Fibroblast of upper back skin (primary cell): ENCODE results near the gene DUSP21.
"Not testable (repeated sequence)": the region's sequence is repeated elsewhere in the genome, so short reads cannot be mapped to it uniquely, and the experiment has no call there.

ENCODE experiments used
- DNase-seq: peaks from one replicate; pipeline ENCODE4 v3.0.0-alpha.2; 2013

Gene DUSP21

DNA sequence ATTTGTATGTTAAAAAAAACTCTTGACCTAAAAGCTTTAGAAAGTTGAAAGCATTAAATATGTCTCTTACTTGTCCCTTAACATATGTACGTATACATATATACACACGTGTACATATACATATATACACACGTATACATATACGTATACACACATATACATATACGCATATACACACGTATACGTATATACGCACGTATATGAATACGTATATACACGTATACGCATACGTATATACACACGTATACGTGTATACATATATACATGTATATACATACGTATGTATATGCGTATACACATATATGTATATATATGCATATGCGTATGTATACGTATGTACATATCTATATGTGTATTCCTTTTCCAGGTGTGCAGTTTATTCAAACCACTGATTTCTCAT lies 32.9 kb downstream of the DUSP21 start:
- DNase-seq: no peak

DNA sequence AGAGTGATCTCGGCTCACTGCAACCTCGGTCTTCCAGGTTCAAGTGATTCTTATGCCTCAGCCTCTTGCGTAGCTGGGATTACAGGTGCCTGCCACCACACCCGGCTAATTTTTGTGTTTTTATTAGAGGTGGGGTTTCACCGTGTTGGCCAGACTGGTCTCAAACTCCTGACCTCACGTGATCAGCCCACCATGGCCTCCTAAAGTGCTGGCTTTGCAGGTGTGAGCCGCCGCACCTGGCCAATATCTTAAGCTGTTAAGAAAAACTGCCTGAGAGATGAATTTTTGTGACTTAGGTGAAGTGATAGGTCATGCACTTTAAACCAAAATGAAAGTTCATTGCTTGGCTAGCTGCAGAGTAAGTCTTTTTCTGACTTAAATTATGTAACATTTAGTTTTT lies 35.0 kb downstream of the DUSP21 start:
- no peak for DNase-seq

DNA sequence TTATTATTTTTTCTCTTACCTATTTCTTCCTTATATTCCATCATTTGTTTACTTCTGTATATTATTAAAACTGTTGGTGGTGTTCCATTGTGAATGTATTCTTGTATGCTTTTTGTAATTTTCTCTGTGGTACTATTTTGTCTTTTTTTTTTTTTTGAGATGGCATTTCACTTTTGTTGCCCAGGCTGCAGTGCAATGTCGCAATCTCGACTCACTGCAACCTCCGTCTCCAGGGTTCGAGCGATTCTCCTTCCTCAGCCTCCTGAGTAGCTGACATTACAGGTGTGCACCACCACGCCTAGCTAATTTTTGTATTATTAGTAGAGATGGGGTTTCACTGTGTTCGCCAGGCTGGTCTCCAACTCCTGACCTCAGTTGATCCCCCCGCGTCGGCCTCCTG lies 37.7 kb downstream of the DUSP21 start:
- no peak for DNase-seq

DNA sequence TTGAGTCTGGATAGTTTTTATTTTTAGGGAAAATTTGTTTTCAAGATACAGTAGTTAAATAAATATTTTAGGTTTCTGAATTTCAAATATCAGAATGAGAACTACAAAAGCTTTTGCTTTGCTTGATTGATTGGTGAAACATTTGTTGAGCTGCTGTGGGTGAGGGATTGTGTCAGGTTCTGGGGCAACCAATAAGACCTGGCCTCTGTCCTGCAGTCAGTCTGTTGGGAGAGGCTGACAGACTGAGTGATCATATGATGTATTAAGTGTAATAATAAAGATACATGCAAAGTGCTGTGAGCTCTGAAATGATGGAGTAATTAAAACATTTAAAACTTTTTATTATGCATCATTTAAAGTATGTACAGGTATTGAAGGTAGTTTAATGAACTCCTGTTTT lies 38.8 kb downstream of the DUSP21 start:
- DNase-seq: no peak

GRCh38 chrX:44884944-44885343 lies 41.1 kb downstream of the DUSP21 start:
- DNase-seq: no peak

DNA sequence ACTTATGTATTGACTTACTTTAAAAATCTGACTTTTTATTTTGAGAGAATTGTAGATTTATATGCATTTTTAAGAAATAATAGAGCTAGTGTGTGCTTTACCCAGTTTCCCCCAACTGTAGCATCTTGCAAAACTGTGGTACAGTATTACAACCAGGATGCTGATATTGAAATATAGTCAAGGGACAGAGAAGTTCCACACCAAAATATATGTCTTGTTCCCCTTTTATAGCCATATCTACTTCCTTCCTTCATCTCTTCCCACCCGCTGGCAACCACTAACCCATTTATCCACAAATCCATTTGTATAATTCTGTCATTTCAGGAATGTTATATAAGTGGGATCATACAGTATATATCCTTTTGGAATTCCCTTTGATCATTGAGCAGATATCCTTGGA lies 46.0 kb downstream of the DUSP21 start:
- DNase-seq: no peak

DNA sequence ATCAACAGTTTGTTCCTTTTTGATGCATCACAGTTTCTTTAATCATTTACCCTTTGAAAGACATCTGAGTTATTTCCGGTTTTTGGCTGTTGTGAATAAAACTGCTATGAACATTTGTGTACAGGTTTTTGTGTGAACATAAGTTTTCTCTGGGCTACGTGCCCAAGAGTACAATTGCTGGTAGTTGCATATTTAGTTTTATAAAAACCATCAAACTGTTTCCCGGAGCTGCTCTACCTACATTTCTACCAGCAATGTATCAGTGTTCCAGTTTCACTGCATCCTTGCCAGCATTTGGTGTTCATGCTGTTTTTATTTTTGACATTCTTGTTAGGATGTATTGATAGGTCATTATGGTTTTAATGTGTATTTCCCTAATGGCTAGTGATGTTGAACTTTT lies 46.4 kb downstream of the DUSP21 start:
- DNase-seq: no peak

DNA sequence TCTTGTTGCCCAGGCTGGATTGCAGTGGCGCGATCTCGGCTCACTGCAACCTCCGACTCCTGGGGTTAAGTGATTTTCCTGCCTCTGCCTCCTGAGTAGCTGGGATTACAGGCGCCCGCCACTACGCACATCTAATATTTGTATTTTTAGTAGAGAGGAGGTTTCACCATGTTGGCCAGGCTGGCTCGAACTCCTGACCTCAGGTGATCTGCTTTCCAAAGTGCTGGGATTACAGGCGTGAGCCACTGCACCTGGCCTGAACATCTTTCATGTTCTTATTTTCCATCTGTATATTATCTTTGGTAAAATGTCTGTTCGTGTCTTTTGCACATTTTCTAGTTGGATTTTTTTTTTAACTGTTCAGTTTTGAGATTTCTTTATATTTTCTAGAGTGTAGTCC lies 46.9 kb downstream of the DUSP21 start:
- not testable (repeated sequence) for DNase-seq

DNA sequence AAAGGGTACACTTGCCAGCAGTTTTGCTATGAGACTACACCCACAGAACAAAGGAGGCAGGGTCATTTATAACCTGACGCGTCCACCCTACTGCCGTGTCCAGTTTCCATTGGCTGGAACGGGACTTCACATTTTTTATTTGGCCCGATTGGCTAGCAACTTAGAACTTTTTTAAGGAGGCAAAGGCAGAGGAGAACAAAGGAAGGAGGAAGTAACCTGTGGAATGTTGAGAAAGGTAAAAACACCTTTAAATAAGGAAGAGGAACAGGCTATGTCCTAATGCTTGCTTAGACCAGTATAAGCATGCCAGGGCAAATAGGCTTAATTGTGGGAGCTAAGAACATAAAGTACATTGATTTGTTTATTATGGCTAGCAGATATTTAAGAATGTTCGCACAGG lies 47.8 kb downstream of the DUSP21 start:
- DNase-seq: no peak
